Nephron progenitor cell (in vitro differentiated cells): ENCODE results near the gene ANKRD11.
"Not testable (repeated sequence)": the region's sequence is repeated elsewhere in the genome, so short reads cannot be mapped to it uniquely, and the experiment has no call there.

ENCODE experiments used
- DNase-seq: peaks from one replicate; pipeline ENCODE4 v3.0.0; 2021
- H3K27ac Mint-ChIP-seq: 2 replicates; pipeline ENCODE4 v1.8.0; 2021; ENCODE audit warnings: mild to moderate bottlenecking, moderate library complexity, mixed read lengths
- H3K27me3 Mint-ChIP-seq: 2 replicates; pipeline ENCODE4 v1.8.0; 2021; ENCODE audit warnings: mild to moderate bottlenecking, low read depth, mixed read lengths; ENCODE audit not compliant: poor library complexity
- H3K36me3 Mint-ChIP-seq: 2 replicates; pipeline ENCODE4 v1.8.0; 2021; ENCODE audit warnings: low read depth, mixed read lengths
- H3K4me1 Mint-ChIP-seq: 2 replicates; pipeline ENCODE4 v1.8.0; 2021; ENCODE audit warnings: mixed read lengths
- H3K4me3 Mint-ChIP-seq: 2 replicates; pipeline ENCODE4 v1.8.0; 2021; ENCODE audit warnings: mild to moderate bottlenecking, moderate library complexity, mixed read lengths
- H3K9me3 Mint-ChIP-seq: 2 replicates; pipeline ENCODE4 v1.8.0; 2021; ENCODE audit warnings: mild to moderate bottlenecking, moderate library complexity, mixed read lengths
- TF ChIP-seq, protein P1 (sequence below): fragments of 200-600 bp; sonication (generic); IDR thresholded peaks from 2 replicates; pipeline ENCODE4 v1.5.0; 2021; ENCODE audit warnings: antibody characterized with exemption

ANKRD11 gene

GRCh38 chr16:89430436-89431157 lies 59.8 kb downstream of the ANKRD11 start:
- TF ChIP-seq, protein P1, sequence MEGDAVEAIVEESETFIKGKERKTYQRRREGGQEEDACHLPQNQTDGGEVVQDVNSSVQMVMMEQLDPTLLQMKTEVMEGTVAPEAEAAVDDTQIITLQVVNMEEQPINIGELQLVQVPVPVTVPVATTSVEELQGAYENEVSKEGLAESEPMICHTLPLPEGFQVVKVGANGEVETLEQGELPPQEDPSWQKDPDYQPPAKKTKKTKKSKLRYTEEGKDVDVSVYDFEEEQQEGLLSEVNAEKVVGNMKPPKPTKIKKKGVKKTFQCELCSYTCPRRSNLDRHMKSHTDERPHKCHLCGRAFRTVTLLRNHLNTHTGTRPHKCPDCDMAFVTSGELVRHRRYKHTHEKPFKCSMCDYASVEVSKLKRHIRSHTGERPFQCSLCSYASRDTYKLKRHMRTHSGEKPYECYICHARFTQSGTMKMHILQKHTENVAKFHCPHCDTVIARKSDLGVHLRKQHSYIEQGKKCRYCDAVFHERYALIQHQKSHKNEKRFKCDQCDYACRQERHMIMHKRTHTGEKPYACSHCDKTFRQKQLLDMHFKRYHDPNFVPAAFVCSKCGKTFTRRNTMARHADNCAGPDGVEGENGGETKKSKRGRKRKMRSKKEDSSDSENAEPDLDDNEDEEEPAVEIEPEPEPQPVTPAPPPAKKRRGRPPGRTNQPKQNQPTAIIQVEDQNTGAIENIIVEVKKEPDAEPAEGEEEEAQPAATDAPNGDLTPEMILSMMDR = no peak
- Mint-ChIP-seq H3K36me3 (peaks cover 25% of the 10 kb centered on the region), H3K4me3 (no peak overlapping the region), H3K9me3 (peaks cover 7% of the 10 kb centered on the region), H3K4me1 (peaks cover 21% of the 10 kb centered on the region), H3K27me3 (no peaks in the 10 kb centered on the region), H3K27ac (no peak overlapping the region)
- no peak for DNase-seq

DNA sequence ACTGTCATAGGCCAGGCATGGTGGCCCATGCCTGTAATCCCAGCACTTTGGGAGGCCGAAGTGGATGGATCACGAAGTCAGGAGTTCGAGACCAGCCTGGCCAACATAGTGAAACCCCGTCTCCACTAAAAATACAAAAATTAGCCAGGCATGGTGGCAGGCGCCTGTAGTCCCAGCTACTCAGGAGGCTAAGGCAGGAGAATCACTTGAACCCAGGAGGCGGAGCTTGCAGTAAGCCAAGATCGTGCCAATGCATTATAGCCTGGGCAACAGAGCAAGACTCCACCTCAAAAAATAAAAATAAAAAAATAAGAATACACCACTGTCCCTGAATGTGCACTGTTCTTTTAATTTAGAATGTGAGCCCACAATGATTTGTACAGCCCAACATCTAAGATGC lies 61.8 kb downstream of the ANKRD11 start:
- H3K4me3 Mint-ChIP-seq, H3K9me3 Mint-ChIP-seq, DNase-seq, H3K27ac Mint-ChIP-seq, H3K27me3 Mint-ChIP-seq: not testable (repeated sequence)
- H3K36me3 Mint-ChIP-seq = peaks cover 33% of the 10 kb centered on the region
- H3K4me1 Mint-ChIP-seq = peaks cover 37% of the 10 kb centered on the region

DNA sequence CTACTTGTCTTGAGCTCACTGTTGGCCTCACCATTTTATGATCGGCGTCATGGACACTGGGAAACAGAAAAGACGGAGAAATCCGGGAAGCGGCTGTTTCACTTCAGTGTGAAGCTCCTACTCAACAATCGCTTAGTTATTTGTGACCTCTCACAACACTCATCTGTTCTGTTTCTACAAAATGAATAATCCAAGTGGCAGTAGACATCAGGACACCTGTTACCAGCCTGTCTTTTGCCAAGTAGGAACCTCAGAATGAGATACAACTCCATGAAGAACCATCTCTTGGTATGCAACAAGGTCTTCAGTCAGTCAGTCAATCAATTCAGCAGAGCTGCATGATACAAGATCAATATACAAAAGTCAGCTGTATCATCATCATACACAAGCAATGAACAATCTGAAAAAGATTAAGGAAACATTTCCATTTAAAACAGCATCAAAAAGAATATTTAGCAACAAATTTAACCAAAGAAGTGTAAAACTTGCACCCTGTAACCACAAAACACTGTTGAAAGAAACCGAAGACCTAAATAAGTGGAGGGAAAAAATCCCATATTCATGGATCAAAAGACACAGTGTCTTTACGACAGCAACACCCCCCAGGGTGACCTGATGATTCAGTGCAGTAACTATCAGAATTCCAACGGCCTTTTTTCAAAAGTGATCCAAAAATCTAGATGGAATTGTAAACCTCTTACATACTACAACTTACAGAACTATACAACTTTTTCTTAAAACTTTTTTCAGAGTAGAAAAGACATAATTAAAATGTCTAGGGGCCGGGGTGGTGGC lies 63.4 kb downstream of the ANKRD11 start:
- DNase-seq = no peak
- peak overlapping the region; percentile 86 for H3K27ac Mint-ChIP-seq
- H3K36me3 Mint-ChIP-seq = peaks cover 35% of the 10 kb centered on the region
- peaks cover 7% of the 10 kb centered on the region for H3K9me3 Mint-ChIP-seq
- no peak overlapping the region for H3K4me3 Mint-ChIP-seq
- H3K4me1 Mint-ChIP-seq = peaks cover 48% of the 10 kb centered on the region
- H3K27me3 Mint-ChIP-seq = no peaks in the 10 kb centered on the region
- TF ChIP-seq, protein P1 = no peak

DNA sequence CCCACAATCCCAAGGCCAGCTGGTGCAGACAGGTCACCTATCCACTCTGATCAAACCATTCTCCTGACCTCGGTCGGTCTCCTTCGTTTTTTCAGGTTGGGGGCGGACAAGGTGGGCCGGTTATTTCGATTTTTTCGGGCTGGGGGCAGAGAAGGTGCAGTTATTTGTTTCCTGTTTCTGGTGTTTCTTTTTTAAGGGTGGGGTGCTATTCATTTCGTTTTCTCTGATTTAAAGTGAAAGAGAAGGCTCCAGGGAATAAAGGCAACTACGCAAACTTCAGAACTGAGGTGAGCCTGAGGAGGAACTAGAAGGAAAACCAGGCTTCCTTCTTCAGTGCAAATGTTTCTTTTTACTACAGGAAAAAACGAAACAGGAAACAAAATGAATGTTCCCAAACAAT lies 64.8 kb downstream of the ANKRD11 start:
- Mint-ChIP-seq H3K4me1 (peaks cover 53% of the 10 kb centered on the region), H3K27me3 (no peaks in the 10 kb centered on the region), H3K27ac (peak overlapping the region; percentile 25), H3K9me3 (peaks cover 2% of the 10 kb centered on the region), H3K36me3 (peaks cover 35% of the 10 kb centered on the region), H3K4me3 (no peak overlapping the region)
- no peak for DNase-seq
- TF ChIP-seq, protein P1 = no peak

- no peaks in the 10 kb centered on the region for H3K27me3 Mint-ChIP-seq
- no peak for DNase-seq
- H3K36me3 Mint-ChIP-seq = peaks cover 35% of the 10 kb centered on the region
- peaks cover 59% of the 10 kb centered on the region for H3K4me1 Mint-ChIP-seq
- TF ChIP-seq, protein P1 = no peak
- H3K27ac Mint-ChIP-seq = peak overlapping the region; percentile 84
- H3K4me3 Mint-ChIP-seq = peak overlapping the region; percentile 13
- H3K9me3 Mint-ChIP-seq = no peaks in the 10 kb centered on the region
Measured at GRCh38 chr16:89423681-89424260, 66.6 kb downstream of the ANKRD11 start.

GRCh38 chr16:89422905-89423630 lies 67.3 kb downstream of the ANKRD11 start:
- no peaks in the 10 kb centered on the region for H3K27me3 Mint-ChIP-seq
- H3K36me3 Mint-ChIP-seq = peaks cover 40% of the 10 kb centered on the region
- H3K9me3 Mint-ChIP-seq = no peaks in the 10 kb centered on the region
- H3K27ac Mint-ChIP-seq = peak overlapping the region; percentile 84
- no peak overlapping the region for H3K4me3 Mint-ChIP-seq
- H3K4me1 Mint-ChIP-seq = peaks cover 59% of the 10 kb centered on the region
- DNase-seq = no peak
- TF ChIP-seq, protein P1 = no peak
